Ramos (cell line): ENCODE measurements around the gene UGT2B7.
"Not testable (repeated sequence)": the region's sequence is repeated elsewhere in the genome, so short reads cannot be mapped to it uniquely, and the experiment has no call there.

ENCODE experiments used
- in situ Hi-C: fragments of 300-500 bp; cut with MboI; formaldehyde crosslinking; loops from one replicate; pipeline ENCODE4 v1.14.3; 2022; ENCODE audit warnings: low sequenced_read_pairs; ENCODE audit not compliant: unreplicated experiment

The UGT2B7 gene

GRCh38 chr4:69096111-69096656 is at the start of gene UGT2B7:
Gene UGT2B7 (plus strand): TSS chr4:69096474. CDS start chr4:69096521, 47 bp downstream.
- in situ Hi-C loops, result no loop called here

GRCh38 chr4:69049860-69050259 is 46.4 kb upstream of the UGT2B7 start:
- in situ Hi-C loops, result no loop called here

GRCh38 chr4:69050853-69051575 is 45.3 kb upstream of the UGT2B7 start:
- in situ Hi-C loops, result not testable (repeated sequence)

- in situ Hi-C loops, result no loop called here
These were observed 44.7 kb upstream of the UGT2B7 start for GRCh38 chr4:69051576-69051943.

- in situ Hi-C loops, result not testable (repeated sequence)
These were observed 42.9 kb upstream of the UGT2B7 start for GRCh38 chr4:69053309-69053885.

GRCh38 chr4:69054033-69054432 is 42.2 kb upstream of the UGT2B7 start:
- in situ Hi-C loops, result not testable (repeated sequence)

- in situ Hi-C loops, result no loop called here
These were observed 41.6 kb upstream of the UGT2B7 start for GRCh38 chr4:69054578-69055200.

- in situ Hi-C loops, result no loop called here
These were observed 40.1 kb upstream of the UGT2B7 start for GRCh38 chr4:69056150-69056549.

- in situ Hi-C loops, result no loop called here
These were observed 39.2 kb upstream of the UGT2B7 start for GRCh38 chr4:69056921-69057550.

GRCh38 chr4:69057620-69058409 is 38.5 kb upstream of the UGT2B7 start:
- in situ Hi-C loops, result no loop called here

- in situ Hi-C loops, result no loop called here
These were observed 37.7 kb upstream of the UGT2B7 start for GRCh38 chr4:69058410-69059059.

- in situ Hi-C loops, result no loop called here
These were observed 35.5 kb upstream of the UGT2B7 start for GRCh38 chr4:69060651-69061308.

- in situ Hi-C loops, result no loop called here
These were observed 31.9 kb upstream of the UGT2B7 start for GRCh38 chr4:69064391-69064790.

GRCh38 chr4:69066945-69067344 is 29.3 kb upstream of the UGT2B7 start:
- in situ Hi-C loops, result no loop called here

- in situ Hi-C loops, result no loop called here
These were observed 27.2 kb upstream of the UGT2B7 start for GRCh38 chr4:69069085-69069484.

- in situ Hi-C loops, result no loop called here
These were observed 25.7 kb upstream of the UGT2B7 start for GRCh38 chr4:69070590-69070989.

- in situ Hi-C loops, result no loop called here
These were observed 25.0 kb upstream of the UGT2B7 start for GRCh38 chr4:69071286-69071685.

- in situ Hi-C loops, result no loop called here
These were observed 22.9 kb upstream of the UGT2B7 start for GRCh38 chr4:69073375-69073774.
